Measurements from ENCODE around the gene YPEL5. TPM values are rescaled to one million over a fixed set of nuclear protein-coding genes. Genes with fewer than 3 reads are reported as not detected.

YPEL5 gene
- polyA plus RNA-seq, 1 donor (not counting 4 experiments of a cell fraction or from before 2014, with no cell fraction given), result 126 TPM

GRCh38 chr2:30209227-30209626 is 62.4 kb downstream of the YPEL5 start:
- Histone ChIP-seq H3K36me3 (ENCODE audit: control insufficient read depth in 2 of 2, extremely low read depth in 1 of 2, insufficient read depth in 2 of 2, low read length in 2 of 2) (no peaks in the 10 kb centered on the region), H4K20me1 (ENCODE audit: control insufficient read depth, extremely low read depth, insufficient read depth, low read length) (peaks cover 3% of the 10 kb centered on the region), H3K4me3 (ENCODE audit: control insufficient read depth in 2 of 3, extremely low read depth in 1 of 3, insufficient read depth in 2 of 3, low read depth in 1 of 3, low read length in 3 of 3) (no peak overlapping the region), H3K27me3 (ENCODE audit: control insufficient read depth, extremely low read depth, insufficient read depth, low read length) (no peaks in the 10 kb centered on the region), H3K4me1 (ENCODE audit: control insufficient read depth, extremely low read depth, insufficient read depth, low read length) (no peaks in the 10 kb centered on the region), H3K27ac (ENCODE audit: control insufficient read depth, insufficient read depth, low read length) (no peak overlapping the region), H3K79me2 (ENCODE audit: control insufficient read depth, insufficient read depth, low read length) (no peaks in the 10 kb centered on the region), H3K4me2 (ENCODE audit: control insufficient read depth, extremely low read depth, insufficient read depth, low read depth, low read length) (no peak overlapping the region), H3K9me3 (ENCODE audit: control insufficient read depth, low read depth, low read length) (no peaks in the 10 kb centered on the region), H3K9ac (ENCODE audit: control insufficient read depth, extremely low read depth, insufficient read depth, low read length) (no peak overlapping the region), H2AFZ (ENCODE audit: control insufficient read depth, low read length) (no peak overlapping the region), H3K9me1 (ENCODE audit: control insufficient read depth, extremely low read depth, insufficient read depth, low read length) (no peaks in the 10 kb centered on the region)
- DNase-seq (ENCODE audit: low read depth, low spot score), result no peak
- FAIRE-seq, result no peak
- dilution Hi-C loops (cut with MboI; ENCODE audit: extremely low pct_ligation_motif_present, low sequenced_read_pairs), result no loop called here
- TF ChIP-seq EZH2 (IDR thresholded peaks at IDR 0.05; ENCODE audit: low read length) (no peak), CTCF (optimal IDR thresholded peaks at IDR 0.05 in 1 of 3, IDR thresholded peaks at IDR 0.05 in 1 of 3, conservative IDR thresholded peaks at IDR 0.05 in 1 of 3; ENCODE audit: extremely low read depth in 1 of 3, insufficient read depth in 2 of 3, low read length in 3 of 3) (no peak)

Small RNA genes lying within 50 kb of the gene (small RNA-seq; reads per million reads assigned to genes)
- gene SNORA10B (ENCODE audit: insufficient read length in 3 of 3, low read depth in 3 of 3, low replicate concordance in 1 of 3), result 0 reads per million in 3 experiments

Other genes with a start within 250 kb of the YPEL5 start
- not detected in 3 replicates for gene ALK, start 225.4 kb upstream of the YPEL5 start, polyA plus RNA-seq
- 0.83 to 2.2 TPM (median 1.4 TPM) in 3 replicates for gene LBH, start 84.5 kb downstream of the YPEL5 start, polyA plus RNA-seq

All from keratinocyte (primary cell).